Stimulated activated CD4-positive, alpha-beta T cell treated with anti-CD3 and anti-CD28 coated beads, Interleukin-12 subunit alpha, Interleukin-12 subunit beta, amount 100 ng/mL, for 24 hours (primary cell): ENCODE measurements around the gene SYNJ2.

Experiments used
- DNase-seq, 2 experiments: peaks; one replicate each; pipeline ENCODE4 v3.0.0-alpha.2; 2020; ENCODE audit warnings: low read depth in 2 of 2

Gene SYNJ2

GRCh38 chr6:158118886-158119285 is 137.2 kb downstream of the SYNJ2 start:
- no peak for DNase-seq

DNA sequence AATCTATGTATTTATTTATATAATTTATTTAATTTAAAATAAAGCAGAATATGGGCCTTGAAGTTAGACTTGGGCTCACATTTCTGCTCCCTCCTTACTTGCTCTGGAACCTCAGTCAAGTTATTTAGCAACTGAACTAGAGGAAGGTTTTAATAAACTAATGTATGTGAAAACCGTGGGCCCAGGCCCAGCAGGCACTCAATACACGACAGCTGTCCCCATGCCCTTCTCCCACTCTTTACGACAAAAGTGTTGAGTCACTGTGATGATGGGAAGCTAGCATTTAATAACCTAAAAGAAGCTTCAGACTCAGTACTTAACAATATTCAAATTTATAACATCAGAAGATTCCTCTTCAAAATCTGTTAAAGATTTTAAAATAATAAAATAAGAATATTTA is 139.7 kb downstream of the SYNJ2 start:
- DNase-seq: no peak

GRCh38 chr6:158122048-158122447 is 140.4 kb downstream of the SYNJ2 start:
- DNase-seq: no peak

DNA sequence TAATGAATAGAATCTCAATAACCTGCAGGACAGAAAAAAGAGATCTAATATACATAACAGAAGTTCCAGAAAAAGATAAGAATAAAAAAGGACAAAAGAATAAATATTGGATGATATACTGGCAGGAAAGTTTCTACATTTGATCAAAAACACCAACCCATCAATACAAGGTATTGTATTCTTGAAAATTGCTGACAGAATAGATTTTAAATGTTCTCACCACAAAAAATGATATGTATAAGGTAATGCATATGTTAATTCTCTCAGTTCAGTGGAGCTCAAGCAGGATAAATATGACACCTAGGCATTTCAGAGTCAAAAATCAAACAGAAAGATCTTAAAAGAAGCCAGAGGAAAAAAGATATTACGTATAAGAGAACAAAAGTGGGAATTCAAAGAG is 142.6 kb downstream of the SYNJ2 start:
- no peak for DNase-seq

DNA sequence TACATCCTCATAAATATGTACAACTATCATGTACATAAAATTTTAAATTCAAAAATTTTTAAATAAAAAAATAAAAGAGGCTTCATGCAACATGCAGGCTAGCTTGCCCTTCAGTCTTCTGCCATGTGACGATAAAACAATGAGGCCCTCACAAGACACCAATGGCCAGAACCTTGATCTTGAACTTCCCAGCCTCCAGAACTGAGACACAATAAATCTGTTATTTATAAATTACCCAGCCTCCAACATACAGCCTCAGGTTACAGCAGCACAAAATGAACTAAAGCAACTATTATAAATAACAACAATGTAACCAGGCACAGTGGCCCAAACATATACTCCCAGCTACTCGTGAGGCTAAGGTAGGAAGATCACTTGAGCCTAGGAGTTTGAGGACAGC is 143.6 kb downstream of the SYNJ2 start:
- DNase-seq: no peak

DNA sequence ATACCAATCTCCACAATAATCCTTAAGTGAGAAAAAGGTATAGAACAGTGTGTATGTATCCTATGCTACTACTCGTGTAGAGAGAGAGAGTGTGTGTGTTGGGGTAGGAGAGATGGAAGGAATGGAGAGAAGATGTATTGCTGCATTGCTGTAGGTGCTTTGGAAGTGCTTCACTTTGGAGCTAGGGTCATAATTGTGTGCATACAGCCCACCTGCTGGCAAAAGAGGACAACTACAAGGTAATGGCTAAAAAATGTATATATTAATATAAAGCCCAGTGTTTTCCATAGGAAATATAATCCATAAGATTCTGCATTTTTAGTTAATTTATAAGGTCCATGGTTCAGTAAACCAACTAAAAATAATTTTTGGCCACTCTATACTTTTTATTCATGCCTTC is 150.3 kb downstream of the SYNJ2 start:
- DNase-seq: no peak

DNA sequence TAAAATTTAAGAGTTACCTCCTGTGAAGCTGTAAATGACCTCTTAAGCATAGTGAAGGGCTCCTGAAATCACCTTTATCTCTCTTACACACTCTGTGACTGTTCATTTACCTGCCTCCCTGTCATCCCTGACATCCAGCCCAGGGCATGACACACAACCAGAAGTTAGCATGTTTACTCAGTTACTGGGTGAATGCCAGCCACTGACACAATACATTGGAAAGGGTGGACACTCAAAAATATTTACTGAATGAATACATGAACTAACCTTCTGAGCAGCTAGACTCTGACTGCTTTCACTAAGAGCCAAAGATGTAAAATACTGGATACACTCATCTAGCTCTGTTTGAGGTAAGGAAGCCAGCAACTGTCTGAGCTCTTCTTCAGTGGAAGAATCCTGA is 161.1 kb downstream of the SYNJ2 start:
- DNase-seq: no peak

GRCh38 chr6:158143700-158144099 is 162.0 kb downstream of the SYNJ2 start:
- DNase-seq: no peak
